ENCODE results near the gene RAB7A. TPM values are rescaled to one million over a fixed set of nuclear protein-coding genes. Genes with fewer than 3 reads are reported as not detected.

The RAB7A gene
- polyA plus RNA-seq, 3 donors = 237 to 300 (median 259) TPM

DNA sequence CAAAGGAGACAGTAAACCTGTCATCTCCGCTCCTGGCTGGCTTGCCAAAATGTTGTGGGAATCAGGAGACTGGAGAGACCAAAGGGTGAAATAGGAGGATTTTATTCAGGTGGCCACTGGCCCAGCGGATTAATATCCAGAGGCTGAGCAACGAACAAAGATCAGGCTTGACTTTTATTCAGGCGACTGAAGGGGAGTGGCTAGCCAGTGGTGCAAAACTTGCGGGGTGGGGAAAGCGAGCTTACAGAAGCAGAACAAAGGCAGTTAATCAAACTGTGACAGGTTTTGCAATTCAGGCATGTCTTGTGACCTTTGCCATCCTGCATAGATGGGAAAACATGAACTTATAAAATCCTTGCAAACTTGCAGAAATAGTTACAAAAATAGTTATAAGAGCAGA is 133.6 kb downstream of the RAB7A start:
- no peak for DNase-seq (ENCODE audit: extremely low read depth in 1 of 11, low read depth in 9 of 11, low spot score in 4 of 11)

DNA sequence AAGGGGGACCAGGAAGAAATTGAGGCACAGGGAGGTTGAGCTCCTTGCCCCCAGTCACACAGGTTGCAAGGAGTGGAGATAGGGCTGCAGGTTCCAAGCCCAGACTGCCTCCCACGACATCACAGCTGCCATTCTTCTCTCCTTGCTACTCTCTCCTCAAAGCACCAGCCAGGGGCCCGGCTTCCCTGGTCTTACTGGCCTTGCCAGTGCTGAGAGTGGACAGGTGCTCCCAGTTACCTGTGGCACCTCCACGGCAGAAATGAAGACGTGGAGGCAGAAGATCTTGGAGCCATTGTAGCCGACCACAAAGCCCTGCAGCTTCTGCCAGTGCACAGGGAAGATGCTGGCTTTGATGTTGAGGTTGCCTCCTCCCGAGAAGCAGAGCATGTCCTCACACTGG is 135.5 kb downstream of the RAB7A start:
- DNase-seq (ENCODE audit: extremely low read depth in 1 of 11, low read depth in 9 of 11, low spot score in 4 of 11) = no peak

DNA sequence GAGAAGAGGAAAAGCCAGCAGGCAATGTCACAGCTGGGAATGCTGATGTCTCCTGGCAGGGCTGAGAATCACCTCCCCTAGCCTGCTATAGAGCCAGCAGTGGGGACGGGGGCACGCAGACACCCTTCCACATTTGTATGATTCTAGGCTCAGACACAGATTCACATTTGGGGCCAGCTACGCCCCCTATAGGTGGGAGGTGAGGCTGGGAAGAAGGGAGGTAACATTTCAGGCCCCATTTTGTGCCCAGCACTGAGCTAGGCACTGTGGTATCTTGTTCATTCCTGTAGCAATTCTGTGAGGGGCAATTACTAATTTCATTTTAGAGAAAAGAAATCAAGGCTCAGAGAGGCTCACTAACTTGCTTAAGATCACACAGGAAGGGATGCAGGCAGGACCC is 137.6 kb downstream of the RAB7A start:
- DNase-seq (ENCODE audit: extremely low read depth in 1 of 11, low read depth in 9 of 11, low spot score in 4 of 11) = no peak

Other genes with a start within 250 kb of the RAB7A start
- 10 to 100 TPM; 22.5 to 56.7 (median 38.3) TPM for gene GATA2, start 233.0 kb upstream of the RAB7A start, polyA plus RNA-seq (ENCODE audit: insufficient read length in 3 of 3)
- gene RPN1, start 75.4 kb upstream of the RAB7A start, polyA plus RNA-seq (ENCODE audit: insufficient read length in 3 of 3) = 100 to 1,000 TPM; 207 to 213 (median 213) TPM
- 10 to 100 TPM; 39.5 to 49.2 (median 39.9) TPM for gene ACAD9, start 153.4 kb downstream of the RAB7A start, polyA plus RNA-seq (ENCODE audit: insufficient read length in 3 of 3)